K562 (cell line): ENCODE data around the gene TXNRD2. TPM values are rescaled to one million over a fixed set of nuclear protein-coding genes. Genes with fewer than 3 reads are reported as not detected.

Experiments used
- BMI1 ChIP-seq: fragments of 150-350 bp; IDR thresholded peaks from 2 replicates; pipeline ENCODE4 v1.6.1; 2014; ENCODE audit warnings: low read length
- E2F3 ChIP-seq: fragments of 250-450 bp; sonication (Bioruptor Pico); IDR thresholded peaks from 2 replicates; pipeline ENCODE4 v1.4.0; 2020; ENCODE audit warnings: mild to moderate bottlenecking
- GABPA ChIP-seq: fragments of 200-800 bp; sonication (Bioruptor generic); conservative IDR thresholded peaks from 2 replicates; pipeline ENCODE4 v1.6.1; 2016; ENCODE audit warnings: low read depth, missing genetic modification characterization, missing compliant biosample characterization
- HIVEP1 ChIP-seq: fragments of 250-450 bp; sonication (Bioruptor Pico); IDR thresholded peaks from 2 replicates; pipeline ENCODE4 v1.4.0; 2020; ENCODE audit warnings: mild to moderate bottlenecking
- IFI16 ChIP-seq: fragments of 250-450 bp; sonication (Bioruptor Pico); IDR thresholded peaks from 2 replicates; pipeline ENCODE4 v2.1.2; 2022; ENCODE audit warnings: mild to moderate bottlenecking, inconsistent platforms
- KLF16 ChIP-seq: IDR thresholded peaks from 2 replicates; pipeline ENCODE4 v1.6.1; 2016; ENCODE audit warnings: antibody characterized with exemption
- NFXL1 ChIP-seq: fragments of 450-650 bp; formaldehyde crosslinking; IDR thresholded peaks from 2 replicates; pipeline ENCODE4 v1.4.0; 2021; ENCODE audit warnings: mild to moderate bottlenecking
- NFYB ChIP-seq: IDR thresholded peaks from 2 replicates; pipeline ENCODE4 v1.6.1; 2011; ENCODE audit warnings: mild to moderate bottlenecking, moderate library complexity; ENCODE audit not compliant: insufficient read length; ENCODE audit errors: extremely low read depth
- OTX1 ChIP-seq: fragments of 450-650 bp; formaldehyde crosslinking; IDR thresholded peaks from 2 replicates; pipeline ENCODE4 v1.4.0; 2022; ENCODE audit warnings: mild to moderate bottlenecking
- PHF20 ChIP-seq: fragments of 450-650 bp; IDR thresholded peaks from 2 replicates; pipeline ENCODE4 v1.6.1; 2018; ENCODE audit not compliant: partially characterized antibody
- RBM34 ChIP-seq: fragments of 200-400 bp; formaldehyde crosslinking; IDR thresholded peaks from 2 replicates; pipeline ENCODE4 v1.6.1; 2018; ENCODE audit warnings: low read length, borderline replicate concordance; ENCODE audit not compliant: insufficient read depth
- RCOR1 ChIP-seq, 2 experiments: IDR thresholded peaks; 2 replicates each; pipeline ENCODE4 v1.6.1; 2012; ENCODE audit warnings: low read depth in 2 of 2, low read length in 2 of 2, borderline replicate concordance in 1 of 2, improper control_type of control experiment in 1 of 2
- ZBED1 ChIP-seq: IDR thresholded peaks from 2 replicates; pipeline ENCODE4 v1.6.1; 2014
- ZC3H8 ChIP-seq: fragments of 450-650 bp; IDR thresholded peaks from 2 replicates; pipeline ENCODE4 v1.6.1; 2017
- ZKSCAN1 ChIP-seq: fragments of 150-350 bp; IDR thresholded peaks from 2 replicates; pipeline ENCODE4 v1.6.1; 2016; ENCODE audit warnings: low read depth, low read length
- ZNF134 ChIP-seq: fragments of 250-450 bp; sonication (Bioruptor Pico); conservative IDR thresholded peaks from 2 replicates; pipeline ENCODE4 v1.4.0; 2020
- ZNF41 ChIP-seq: fragments of 250-450 bp; sonication (Bioruptor Pico); conservative IDR thresholded peaks from 2 replicates; pipeline ENCODE4 v1.4.0; 2020; ENCODE audit warnings: mild to moderate bottlenecking
- ZNF586 ChIP-seq: fragments of 450-650 bp; formaldehyde crosslinking; conservative IDR thresholded peaks from 2 replicates; pipeline ENCODE4 v1.4.0; 2020; ENCODE audit warnings: mild to moderate bottlenecking, moderate library complexity
- ZNF780A ChIP-seq: fragments of 250-450 bp; sonication (Bioruptor Pico); IDR thresholded peaks from 2 replicates; pipeline ENCODE4 v1.5.0; 2021; ENCODE audit warnings: mild to moderate bottlenecking
- ZZZ3 ChIP-seq: fragments of 450-650 bp; IDR thresholded peaks from 2 replicates; pipeline ENCODE4 v1.6.1; 2016; ENCODE audit warnings: antibody characterized with exemption, mild to moderate bottlenecking, moderate library complexity
- polyA plus RNA-seq, 8 experiments: library from polyadenylated mRNA; depleted of rRNA in 4 of 8; stranded (reverse) in 5 of 8; unstranded in 3 of 8; fragments of >200 nt; fragmentation: Nextera tagmentation in 2 of 8; fragmentation: Illumina TruSeq in 1 of 8; extraction: Ambion mirVana in 2 of 8; extraction: Trizol in 1 of 8; gene quantifications; 2 replicates each; pipeline versions ENCODE4 v1.2.1 to v1.2.3, GENCODE V29; 2011 to 2014; ENCODE audit warnings: inconsistent platforms in 1 of 8, missing spikeins in 1 of 8
- total RNA-seq, 7 experiments: library from RNA; depleted of rRNA in 6 of 7; stranded (reverse); fragments of >200 nt in 6 of 7; fragmentation: Illumina TruSeq in 2 of 7; extraction: Trizol in 2 of 7; gene quantifications; 2 replicates each; pipeline versions ENCODE4 v1.2.1 to v1.2.3, GENCODE V29; 2011 to 2021; ENCODE audit warnings: low replicate concordance in 1 of 7
- TF ChIP-seq, protein P1 (sequence below), 2 experiments: fragments of 450-650 bp; conservative IDR thresholded peaks; 2 replicates each; pipeline ENCODE4 v1.6.1; 2017; ENCODE audit warnings: mild to moderate bottlenecking in 2 of 2, moderate library complexity in 2 of 2
- TF ChIP-seq, protein P2 (sequence below): sonication (generic); formaldehyde crosslinking; IDR thresholded peaks from 2 replicates; pipeline ENCODE4 v1.8.1; 2023; ENCODE audit warnings: mild to moderate bottlenecking, missing genetic modification reagents
- TF ChIP-seq, protein P3 (sequence below): sonication (generic); formaldehyde crosslinking; IDR thresholded peaks from 2 replicates; pipeline ENCODE4 v1.8.0; 2022; ENCODE audit warnings: mild to moderate bottlenecking, missing genetic modification reagents
- TF ChIP-seq, protein P4 (sequence below): fragments of 250-450 bp; sonication (Bioruptor Pico); IDR thresholded peaks from 2 replicates; pipeline ENCODE4 v1.8.0; 2021; ENCODE audit warnings: mild to moderate bottlenecking, moderate library complexity

Gene TXNRD2
- total and polyA plus RNA-seq, 9 of the 15 experiments (the other 6 are each of a cell fraction or from before 2014, with no cell fraction given): 3.3 to 80.2 (median 49.4) TPM

DNA sequence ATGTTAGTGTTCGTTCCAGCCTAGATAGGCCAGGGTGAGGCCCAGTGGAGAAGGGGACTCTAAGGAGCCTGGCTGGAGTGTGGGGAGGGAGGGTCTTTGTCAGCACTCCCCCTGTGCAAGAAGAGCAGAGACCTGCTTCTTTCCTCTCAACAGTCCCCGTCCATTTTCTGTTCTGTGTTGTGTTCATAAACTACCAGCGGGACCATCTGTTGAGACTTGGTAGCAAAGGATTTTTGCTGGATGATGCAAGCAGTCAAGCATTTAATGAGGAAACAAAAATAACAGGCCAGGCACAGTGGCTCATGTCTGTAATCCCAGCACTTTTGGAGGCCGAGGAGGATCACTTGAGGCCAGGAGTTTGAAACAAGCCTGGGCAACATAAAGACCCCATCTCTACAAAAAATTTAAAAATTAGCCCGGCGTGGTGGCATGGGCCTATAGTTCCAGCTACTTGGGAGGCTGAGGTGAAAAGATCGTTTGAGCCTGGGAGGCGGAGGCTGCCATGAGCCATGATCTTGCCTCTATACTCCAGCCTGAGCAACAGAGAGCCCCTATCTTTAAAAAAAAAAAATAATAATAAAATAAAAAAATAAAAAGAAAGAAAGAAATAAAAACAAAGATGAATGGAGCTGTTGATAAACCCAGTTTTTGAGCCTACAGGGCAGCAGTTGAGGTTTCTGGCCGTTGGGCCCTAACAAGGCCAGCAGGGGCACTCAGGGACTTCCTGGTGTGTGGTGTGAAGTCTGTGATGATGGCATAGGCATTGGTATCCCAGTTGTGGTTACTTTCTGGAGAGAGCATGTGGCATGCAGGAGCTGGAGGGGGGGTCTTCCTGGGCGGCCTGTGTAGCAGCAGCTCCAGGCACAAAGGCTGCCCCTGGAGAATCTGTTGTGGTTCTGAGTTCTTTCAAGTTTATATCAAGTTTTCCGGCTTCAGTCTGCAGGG is 1.7 kb upstream of the TXNRD2 start (continued):
- TF ChIP-seq RCOR1 (IDR thresholded peaks at IDR 0.05; ENCODE audit: borderline replicate concordance in 1 of 2, low read depth in 2 of 2, low read length in 2 of 2) (0 out of 4 replicates have a peak, but pooled peaks of 1 of the 2 experiments have one; percentile 2), KLF16 (no peak), NFYB (no peak), ZNF586 (peak; percentile 78), RBM34 (no peak), ZZZ3 (no peak), OTX1 (CRISPR knock-in tag) (peak; percentile 74; the same call in 1 of the 2 replicates), HIVEP1 (CRISPR knock-in tag) (peak; percentile 87), ZBED1 (no peak), E2F3 (CRISPR knock-in tag) (peak; percentile 77), PHF20 (no peak), BMI1 (no peak), IFI16 (peak; percentile 85), ZNF780A (CRISPR knock-in tag) (no peak), ZNF134 (CRISPR knock-in tag) (peak; percentile 63), NFXL1 (CRISPR knock-in tag) (0 out of 2 replicates have a peak, but pooled peaks have one; percentile 82), GABPA (tag) (no peak), ZNF41 (CRISPR knock-in tag) (peak; percentile 62; the same call in 1 of the 2 replicates), ZKSCAN1 (peak; percentile 33; the same call in 1 of the 2 replicates), ZC3H8 (no peak)
- TF ChIP-seq, protein P1, sequence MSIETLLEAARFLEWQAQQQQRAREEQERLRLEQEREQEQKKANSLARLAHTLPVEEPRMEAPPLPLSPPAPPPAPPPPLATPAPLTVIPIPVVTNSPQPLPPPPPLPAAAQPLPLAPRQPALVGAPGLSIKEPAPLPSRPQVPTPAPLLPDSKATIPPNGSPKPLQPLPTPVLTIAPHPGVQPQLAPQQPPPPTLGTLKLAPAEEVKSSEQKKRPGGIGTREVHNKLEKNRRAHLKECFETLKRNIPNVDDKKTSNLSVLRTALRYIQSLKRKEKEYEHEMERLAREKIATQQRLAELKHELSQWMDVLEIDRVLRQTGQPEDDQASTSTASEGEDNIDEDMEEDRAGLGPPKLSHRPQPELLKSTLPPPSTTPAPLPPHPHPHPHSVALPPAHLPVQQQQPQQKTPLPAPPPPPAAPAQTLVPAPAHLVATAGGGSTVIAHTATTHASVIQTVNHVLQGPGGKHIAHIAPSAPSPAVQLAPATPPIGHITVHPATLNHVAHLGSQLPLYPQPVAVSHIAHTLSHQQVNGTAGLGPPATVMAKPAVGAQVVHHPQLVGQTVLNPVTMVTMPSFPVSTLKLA (conservative IDR thresholded peaks at IDR 0.05): no peak
- TF ChIP-seq, protein P2, sequence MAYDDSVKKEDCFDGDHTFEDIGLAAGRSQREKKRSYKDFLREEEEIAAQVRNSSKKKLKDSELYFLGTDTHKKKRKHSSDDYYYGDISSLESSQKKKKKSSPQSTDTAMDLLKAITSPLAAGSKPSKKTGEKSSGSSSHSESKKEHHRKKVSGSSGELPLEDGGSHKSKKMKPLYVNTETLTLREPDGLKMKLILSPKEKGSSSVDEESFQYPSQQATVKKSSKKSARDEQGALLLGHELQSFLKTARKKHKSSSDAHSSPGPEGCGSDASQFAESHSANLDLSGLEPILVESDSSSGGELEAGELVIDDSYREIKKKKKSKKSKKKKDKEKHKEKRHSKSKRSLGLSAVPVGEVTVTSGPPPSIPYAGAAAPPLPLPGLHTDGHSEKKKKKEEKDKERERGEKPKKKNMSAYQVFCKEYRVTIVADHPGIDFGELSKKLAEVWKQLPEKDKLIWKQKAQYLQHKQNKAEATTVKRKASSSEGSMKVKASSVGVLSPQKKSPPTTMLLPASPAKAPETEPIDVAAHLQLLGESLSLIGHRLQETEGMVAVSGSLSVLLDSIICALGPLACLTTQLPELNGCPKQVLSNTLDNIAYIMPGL (CRISPR knock-in tag): peak; percentile 25
- TF ChIP-seq, protein P3, sequence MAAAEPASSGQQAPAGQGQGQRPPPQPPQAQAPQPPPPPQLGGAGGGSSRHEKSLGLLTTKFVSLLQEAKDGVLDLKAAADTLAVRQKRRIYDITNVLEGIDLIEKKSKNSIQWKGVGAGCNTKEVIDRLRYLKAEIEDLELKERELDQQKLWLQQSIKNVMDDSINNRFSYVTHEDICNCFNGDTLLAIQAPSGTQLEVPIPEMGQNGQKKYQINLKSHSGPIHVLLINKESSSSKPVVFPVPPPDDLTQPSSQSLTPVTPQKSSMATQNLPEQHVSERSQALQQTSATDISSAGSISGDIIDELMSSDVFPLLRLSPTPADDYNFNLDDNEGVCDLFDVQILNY (CRISPR knock-in tag): no peak
- TF ChIP-seq, protein P4, sequence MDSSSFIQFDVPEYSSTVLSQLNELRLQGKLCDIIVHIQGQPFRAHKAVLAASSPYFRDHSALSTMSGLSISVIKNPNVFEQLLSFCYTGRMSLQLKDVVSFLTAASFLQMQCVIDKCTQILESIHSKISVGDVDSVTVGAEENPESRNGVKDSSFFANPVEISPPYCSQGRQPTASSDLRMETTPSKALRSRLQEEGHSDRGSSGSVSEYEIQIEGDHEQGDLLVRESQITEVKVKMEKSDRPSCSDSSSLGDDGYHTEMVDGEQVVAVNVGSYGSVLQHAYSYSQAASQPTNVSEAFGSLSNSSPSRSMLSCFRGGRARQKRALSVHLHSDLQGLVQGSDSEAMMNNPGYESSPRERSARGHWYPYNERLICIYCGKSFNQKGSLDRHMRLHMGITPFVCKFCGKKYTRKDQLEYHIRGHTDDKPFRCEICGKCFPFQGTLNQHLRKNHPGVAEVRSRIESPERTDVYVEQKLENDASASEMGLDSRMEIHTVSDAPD (CRISPR knock-in tag): no peak
